Measurements from ENCODE around the gene IRF2BPL. TPM values are rescaled to one million over a fixed set of nuclear protein-coding genes. Genes with fewer than 3 reads are reported as not detected.

Gene IRF2BPL
- total RNA-seq, 1 experiment from 2014 or later, result 83.3 TPM

GRCh38 chr14:77018785-77019184 is 9.7 kb downstream of the IRF2BPL start:
- TF ChIP-seq POLR2AphosphoS5 (IDR thresholded peaks at IDR 0.05; ENCODE audit: low read depth, low read length), result no peak
- no peak for TF ChIP-seq TCF7L2 (IDR thresholded peaks at IDR 0.05; ENCODE audit: low read depth, low read length)
- TF ChIP-seq, protein P1, sequence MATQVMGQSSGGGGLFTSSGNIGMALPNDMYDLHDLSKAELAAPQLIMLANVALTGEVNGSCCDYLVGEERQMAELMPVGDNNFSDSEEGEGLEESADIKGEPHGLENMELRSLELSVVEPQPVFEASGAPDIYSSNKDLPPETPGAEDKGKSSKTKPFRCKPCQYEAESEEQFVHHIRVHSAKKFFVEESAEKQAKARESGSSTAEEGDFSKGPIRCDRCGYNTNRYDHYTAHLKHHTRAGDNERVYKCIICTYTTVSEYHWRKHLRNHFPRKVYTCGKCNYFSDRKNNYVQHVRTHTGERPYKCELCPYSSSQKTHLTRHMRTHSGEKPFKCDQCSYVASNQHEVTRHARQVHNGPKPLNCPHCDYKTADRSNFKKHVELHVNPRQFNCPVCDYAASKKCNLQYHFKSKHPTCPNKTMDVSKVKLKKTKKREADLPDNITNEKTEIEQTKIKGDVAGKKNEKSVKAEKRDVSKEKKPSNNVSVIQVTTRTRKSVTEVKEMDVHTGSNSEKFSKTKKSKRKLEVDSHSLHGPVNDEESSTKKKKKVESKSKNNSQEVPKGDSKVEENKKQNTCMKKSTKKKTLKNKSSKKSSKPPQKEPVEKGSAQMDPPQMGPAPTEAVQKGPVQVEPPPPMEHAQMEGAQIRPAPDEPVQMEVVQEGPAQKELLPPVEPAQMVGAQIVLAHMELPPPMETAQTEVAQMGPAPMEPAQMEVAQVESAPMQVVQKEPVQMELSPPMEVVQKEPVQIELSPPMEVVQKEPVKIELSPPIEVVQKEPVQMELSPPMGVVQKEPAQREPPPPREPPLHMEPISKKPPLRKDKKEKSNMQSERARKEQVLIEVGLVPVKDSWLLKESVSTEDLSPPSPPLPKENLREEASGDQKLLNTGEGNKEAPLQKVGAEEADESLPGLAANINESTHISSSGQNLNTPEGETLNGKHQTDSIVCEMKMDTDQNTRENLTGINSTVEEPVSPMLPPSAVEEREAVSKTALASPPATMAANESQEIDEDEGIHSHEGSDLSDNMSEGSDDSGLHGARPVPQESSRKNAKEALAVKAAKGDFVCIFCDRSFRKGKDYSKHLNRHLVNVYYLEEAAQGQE (IDR thresholded peaks at IDR 0.05; ENCODE audit: insufficient read depth in 1 of 2, low read depth in 2 of 2, low read length in 1 of 2), result no peak
- TF ChIP-seq SIN3A (IDR thresholded peaks at IDR 0.05; ENCODE audit: borderline replicate concordance, insufficient read depth, low read depth, low read length), result no peak
- no peak for TF ChIP-seq CTCF (IDR thresholded peaks at IDR 0.05)
- Histone ChIP-seq H3K27me3 (ENCODE audit: control insufficient read depth, insufficient read depth, low read length) (no peaks in the 10 kb centered on the region), H3K9me3 (ENCODE audit: control insufficient read depth, insufficient read depth, low read depth, low read length) (no peaks in the 10 kb centered on the region), H3K27ac (ENCODE audit: low read length) (no peak overlapping the region), H3K4me3 (ENCODE audit: low read depth in 2 of 2, low read length in 2 of 2) (no peak overlapping the region), H3K4me1 (ENCODE audit: control insufficient read depth, insufficient read depth, low read length) (peaks cover 20% of the 10 kb centered on the region), H3K36me3 (ENCODE audit: control insufficient read depth, insufficient read depth, low read length) (peaks cover 1% of the 10 kb centered on the region; the same call in 1 of the 2 replicates)
- in situ Hi-C loops (cut with HindIII; ENCODE audit: low pct_unique_long_range_greater_than_20kb, low sequenced_read_pairs) (no loop called here), intact Hi-C loops (cut with micrococcal nuclease; ENCODE audit: unreplicated experiment) (no loop called here)
- DNase-seq (ENCODE audit: low read depth, low spot score), result no peak
- no TSS peak for BruUV-seq (replicated peaks)
- ChIA-PET CTCF (interaction anchor here (0.6 kb wide), 1 partner anchor 9 kb away, joined by 5 read pairs; no protein-coding TSS in a partner anchor), POLR2A (no interaction called here)
- no peak for ATAC-seq

DNA sequence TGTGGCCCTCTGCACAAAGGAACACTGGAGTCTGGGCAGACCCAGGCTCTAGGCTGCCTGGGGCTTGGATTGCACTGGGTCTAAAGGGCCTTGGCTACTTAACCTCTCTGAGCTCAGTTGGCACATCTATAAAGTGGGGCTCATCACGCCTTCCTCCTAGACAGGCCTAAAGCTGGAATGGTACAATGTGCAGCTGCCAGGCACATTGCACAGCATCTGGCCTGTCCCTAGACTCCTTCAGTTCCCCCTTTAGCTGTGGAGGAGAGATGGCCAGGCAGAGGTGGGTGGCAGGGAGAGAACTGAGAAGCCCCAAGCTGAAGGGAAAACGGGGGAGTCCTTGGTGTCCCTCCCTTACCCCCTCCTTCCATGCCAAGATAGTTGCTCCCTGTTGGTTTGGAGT is 10.8 kb downstream of the IRF2BPL start:
- no peaks in the 10 kb centered on the region for H3K9me3 ChIP-seq (ENCODE audit: control insufficient read depth, insufficient read depth, low read depth, low read length)
- ATAC-seq (peak; percentile 6; the same call in 1 of the 2 replicates), DNase-seq (ENCODE audit: low read depth, low spot score) (no peak)
- ChIA-PET POLR2A (no interaction called here), CTCF (no interaction called here)
- no peaks in the 10 kb centered on the region for H3K27me3 ChIP-seq (ENCODE audit: control insufficient read depth, insufficient read depth, low read length)
- no peaks in the 10 kb centered on the region for H3K36me3 ChIP-seq (ENCODE audit: control insufficient read depth, insufficient read depth, low read length)
- in situ Hi-C loops (cut with HindIII; ENCODE audit: low pct_unique_long_range_greater_than_20kb, low sequenced_read_pairs), result no loop called here
- H3K4me3 ChIP-seq (ENCODE audit: low read depth in 2 of 2, low read length in 2 of 2), result no peak overlapping the region
- no TSS peak for BruUV-seq (replicated peaks)
- peaks cover 10% of the 10 kb centered on the region for H3K4me1 ChIP-seq (ENCODE audit: control insufficient read depth, insufficient read depth, low read length)
- peak overlapping the region; percentile 44; the same call in 1 of the 2 replicates for H3K27ac ChIP-seq (ENCODE audit: low read length)
- intact Hi-C loops (cut with micrococcal nuclease; ENCODE audit: unreplicated experiment), result no loop called here
- TF ChIP-seq, protein P1 (IDR thresholded peaks at IDR 0.05; ENCODE audit: insufficient read depth in 1 of 2, low read depth in 2 of 2, low read length in 1 of 2), result no peak
- TF ChIP-seq TCF7L2 (IDR thresholded peaks at IDR 0.05; ENCODE audit: low read depth, low read length) (no peak), CTCF (IDR thresholded peaks at IDR 0.05) (no peak), POLR2AphosphoS5 (IDR thresholded peaks at IDR 0.05; ENCODE audit: low read depth, low read length) (no peak), SIN3A (IDR thresholded peaks at IDR 0.05; ENCODE audit: borderline replicate concordance, insufficient read depth, low read depth, low read length) (no peak)

Measured in Panc1 (cell line).